HepG2 (cell line): ENCODE measurements around the gene ZMPSTE24. TPM values are rescaled to one million over a fixed set of nuclear protein-coding genes. Genes with fewer than 3 reads are reported as not detected.
A peak's percentile ranks its signal among the peaks of the same experiment; 100 is the strongest.

Source experiments
- AHR ChIP-seq: IDR thresholded peaks from 2 replicates; pipeline ENCODE4 v1.6.1; 2018; ENCODE audit warnings: missing genetic modification reagents, missing compliant biosample characterization
- CEBPZ ChIP-seq: IDR thresholded peaks from 2 replicates; pipeline ENCODE4 v1.6.1; 2012; ENCODE audit warnings: low read length, improper control_type of control experiment
- ELF3 ChIP-seq: IDR thresholded peaks from 2 replicates; pipeline ENCODE4 v1.6.1; 2016; ENCODE audit warnings: missing genetic modification reagents, missing compliant biosample characterization
- GLI4 ChIP-seq: sonication (generic); formaldehyde crosslinking; IDR thresholded peaks from 2 replicates; pipeline ENCODE4 v1.5.1; 2020; ENCODE audit warnings: missing genetic modification reagents, mild to moderate bottlenecking, moderate library complexity, borderline replicate concordance
- HINFP ChIP-seq: sonication (generic); formaldehyde crosslinking; IDR thresholded peaks from 2 replicates; pipeline ENCODE4 v1.4.0; 2020; ENCODE audit warnings: low read depth, mild to moderate bottlenecking, missing genetic modification reagents
- KLF13 ChIP-seq: sonication (generic); formaldehyde crosslinking; IDR thresholded peaks from 2 replicates; pipeline ENCODE4 v1.4.0; 2020; ENCODE audit warnings: mild to moderate bottlenecking, missing genetic modification reagents
- MAFK ChIP-seq, 2 experiments: IDR thresholded peaks in 1 of 2; conservative IDR thresholded peaks in 1 of 2; 2 replicates each; pipeline ENCODE4 v1.6.1; 2011; ENCODE audit warnings: improper control_type of control experiment in 2 of 2, low read length in 2 of 2
- MLXIP ChIP-seq: sonication (generic); formaldehyde crosslinking; IDR thresholded peaks from 2 replicates; pipeline ENCODE4 v1.9.0; 2021; ENCODE audit warnings: missing genetic modification reagents, borderline replicate concordance
- ZBTB20 ChIP-seq: sonication (generic); formaldehyde crosslinking; IDR thresholded peaks from 2 replicates; pipeline ENCODE4 v1.8.1; 2023; ENCODE audit warnings: missing genetic modification reagents, low read depth, mild to moderate bottlenecking, borderline replicate concordance
- ZNF567 ChIP-seq: sonication (generic); formaldehyde crosslinking; IDR thresholded peaks from 2 replicates; pipeline ENCODE4 v1.8.1; 2023; ENCODE audit warnings: mild to moderate bottlenecking, missing genetic modification reagents, borderline replicate concordance
- ZNF646 ChIP-seq: sonication (generic); formaldehyde crosslinking; IDR thresholded peaks from 2 replicates; pipeline ENCODE4 v1.9.0; 2021; ENCODE audit warnings: mild to moderate bottlenecking, missing genetic modification reagents
- ZNF737 ChIP-seq: sonication (generic); formaldehyde crosslinking; IDR thresholded peaks from 2 replicates; pipeline ENCODE4 v1.5.0; 2020; ENCODE audit warnings: missing genetic modification reagents, mild to moderate bottlenecking, borderline replicate concordance
- ZNF878 ChIP-seq: sonication (generic); formaldehyde crosslinking; IDR thresholded peaks from 2 replicates; pipeline ENCODE4 v1.8.1; 2023; ENCODE audit warnings: mild to moderate bottlenecking, missing genetic modification reagents, moderate library complexity
- polyA plus RNA-seq, 8 experiments: library from polyadenylated mRNA; depleted of rRNA in 3 of 8; stranded (reverse) in 7 of 8; unstranded in 1 of 8; fragments of >200 nt; fragmentation: Illumina TruSeq in 4 of 8; extraction: Trizol in 4 of 8; gene quantifications; 2 replicates each; pipeline versions ENCODE4 v1.2.1 to v1.2.3, GENCODE V29; 2011 to 2016; ENCODE audit warnings: low read depth in 4 of 8, missing spikeins in 1 of 8, mixed read lengths in 1 of 8; ENCODE audit not compliant: insufficient read depth in 1 of 8
- total RNA-seq, 5 experiments: library from RNA; depleted of rRNA; stranded (reverse); fragments of >200 nt; fragmentation: Illumina TruSeq; extraction: Trizol; gene quantifications; 2 replicates each; pipeline ENCODE4 v1.2.3, GENCODE V29; 2016; ENCODE audit warnings: low read depth in 1 of 5

ZMPSTE24 gene
- total and polyA plus RNA-seq, 2 of the 13 experiments (the other 11 are each of a cell fraction or from before 2014, with no cell fraction given), result 13.6 to 60.2 TPM

GRCh38 chr1:40313958-40314720 is 56.1 kb downstream of the ZMPSTE24 start (continued):
- TF ChIP-seq MLXIP (CRISPR knock-in tag), result no peak
- TF ChIP-seq GLI4 (CRISPR knock-in tag), result no peak
- no peak for TF ChIP-seq MAFK (conservative IDR thresholded peaks at IDR 0.05 in 1 of 2, IDR thresholded peaks at IDR 0.05 in 1 of 2; ENCODE audit: low read length in 2 of 2)
- TF ChIP-seq HINFP (CRISPR knock-in tag), result 0 out of 2 replicates have a peak, but pooled peaks have one; percentile 42
- no peak for TF ChIP-seq ZBTB20 (CRISPR knock-in tag)
- TF ChIP-seq ZNF737 (CRISPR knock-in tag), result no peak
- TF ChIP-seq AHR (CRISPR knock-in tag), result no peak
- no peak for TF ChIP-seq ZNF646 (CRISPR knock-in tag)
- TF ChIP-seq KLF13, result no peak
- TF ChIP-seq ZNF878 (CRISPR knock-in tag), result no peak
- 0 out of 2 replicates have a peak, but pooled peaks have one; percentile 7 for TF ChIP-seq ELF3 (CRISPR knock-in tag)
- TF ChIP-seq CEBPZ, result no peak
- TF ChIP-seq ZNF567 (CRISPR knock-in tag), result no peak
